IPS-18a (cell line): ENCODE results near the gene YDJC.

Experiments
- H3K27ac ChIP-seq: one replicate; pipeline ENCODE4 v1.5.1; 2013; ENCODE audit warnings: low read length
- H3K27me3 ChIP-seq: one replicate; pipeline ENCODE4 v1.6.1; 2013; ENCODE audit warnings: mild to moderate bottlenecking, low read length; ENCODE audit not compliant: control insufficient read depth, insufficient read depth
- H3K36me3 ChIP-seq: one replicate; pipeline ENCODE4 v1.6.1; 2013; ENCODE audit warnings: low read depth, low read length; ENCODE audit not compliant: control insufficient read depth
- H3K4me1 ChIP-seq: one replicate; pipeline ENCODE4 v1.6.1; 2013; ENCODE audit warnings: low read depth, low read length; ENCODE audit not compliant: control insufficient read depth
- H3K4me3 ChIP-seq: one replicate; pipeline ENCODE4 v1.5.1; 2013; ENCODE audit warnings: low read length
- H3K9ac ChIP-seq: one replicate; pipeline ENCODE4 v1.6.1; 2013; ENCODE audit warnings: mild to moderate bottlenecking, low read length, moderate library complexity
- H3K9me3 ChIP-seq: one replicate; pipeline ENCODE4 v1.6.1; 2013; ENCODE audit warnings: low read depth, low read length; ENCODE audit not compliant: control insufficient read depth

The YDJC gene

DNA sequence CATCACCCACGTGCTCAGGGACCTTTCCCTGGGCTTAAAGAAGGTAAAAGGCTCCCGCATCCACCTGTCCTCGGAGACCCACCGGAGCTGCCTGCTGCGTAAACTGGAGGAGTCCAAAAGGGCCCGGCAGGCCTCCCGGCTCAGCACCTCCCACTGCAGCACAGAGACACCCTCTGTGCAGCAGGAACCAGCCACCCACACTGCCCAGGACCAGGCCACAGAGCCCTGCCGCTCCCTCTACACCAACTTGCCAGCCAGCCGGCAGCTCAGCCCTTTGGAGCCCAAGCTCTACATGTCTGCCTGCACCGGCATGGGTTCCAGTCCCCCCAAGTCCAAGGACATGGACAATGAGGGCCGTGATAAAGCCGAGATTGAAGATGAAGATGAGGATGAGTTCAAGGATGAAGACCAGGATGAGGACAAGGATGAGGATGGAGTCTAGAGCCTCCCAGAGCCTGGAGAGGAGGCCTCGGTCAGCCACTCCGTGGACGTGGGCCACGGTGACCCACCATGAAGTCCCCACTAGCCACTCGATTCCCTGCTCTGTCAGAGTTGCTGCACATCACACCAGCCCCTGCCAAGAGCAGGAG, 6.9 kb upstream of the YDJC start:
- H3K4me1 ChIP-seq = peaks cover 4% of the 10 kb centered on the region
- H3K36me3 ChIP-seq = no peaks in the 10 kb centered on the region
- H3K9ac ChIP-seq = no peak overlapping the region
- no peak overlapping the region for H3K4me3 ChIP-seq
- H3K9me3 ChIP-seq = no peaks in the 10 kb centered on the region
- no peak overlapping the region for H3K27ac ChIP-seq
- peaks cover 10% of the 10 kb centered on the region for H3K27me3 ChIP-seq

DNA sequence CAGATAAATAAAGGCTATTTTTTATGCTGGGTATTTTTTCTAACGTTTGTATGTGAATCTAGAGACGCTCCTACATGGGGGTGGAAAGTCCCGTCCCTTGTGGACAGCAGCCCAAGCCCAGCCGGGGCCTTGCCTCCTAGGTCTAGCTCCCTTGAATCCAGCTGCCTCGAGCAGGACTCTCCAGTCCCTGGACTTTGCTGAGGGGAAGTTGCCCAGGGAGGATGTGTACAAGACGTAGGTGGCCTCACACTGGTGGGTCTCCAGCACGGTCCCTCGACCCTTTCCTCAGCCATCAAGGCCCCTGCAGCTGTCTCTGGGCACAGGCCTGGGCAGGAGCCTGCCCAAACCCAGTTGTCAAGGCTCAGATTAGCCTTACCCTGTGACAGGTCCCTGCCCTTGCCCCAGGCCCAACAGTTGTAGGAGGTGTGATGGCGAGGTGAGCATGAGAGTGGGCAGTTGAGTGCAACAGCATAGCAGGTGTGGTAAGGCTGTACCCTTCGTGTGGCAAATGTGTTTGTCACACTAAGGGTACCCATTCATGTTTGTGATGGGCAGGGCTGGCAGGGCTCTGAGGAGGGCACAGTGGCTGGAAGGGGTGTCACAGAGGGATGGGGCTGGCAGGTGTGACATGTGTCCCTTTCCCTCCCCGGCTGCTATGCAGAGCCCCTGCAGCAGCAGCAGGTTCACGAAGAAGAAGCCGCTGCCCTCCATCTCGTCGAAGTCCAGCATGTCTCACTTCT, 6.1 kb upstream of the YDJC start:
- H3K27ac ChIP-seq = no peak overlapping the region
- no peak overlapping the region for H3K9ac ChIP-seq
- peaks cover 2% of the 10 kb centered on the region for H3K4me1 ChIP-seq
- H3K4me3 ChIP-seq = no peak overlapping the region
- H3K27me3 ChIP-seq = peaks cover 5% of the 10 kb centered on the region
- H3K9me3 ChIP-seq = no peaks in the 10 kb centered on the region
- no peaks in the 10 kb centered on the region for H3K36me3 ChIP-seq

DNA sequence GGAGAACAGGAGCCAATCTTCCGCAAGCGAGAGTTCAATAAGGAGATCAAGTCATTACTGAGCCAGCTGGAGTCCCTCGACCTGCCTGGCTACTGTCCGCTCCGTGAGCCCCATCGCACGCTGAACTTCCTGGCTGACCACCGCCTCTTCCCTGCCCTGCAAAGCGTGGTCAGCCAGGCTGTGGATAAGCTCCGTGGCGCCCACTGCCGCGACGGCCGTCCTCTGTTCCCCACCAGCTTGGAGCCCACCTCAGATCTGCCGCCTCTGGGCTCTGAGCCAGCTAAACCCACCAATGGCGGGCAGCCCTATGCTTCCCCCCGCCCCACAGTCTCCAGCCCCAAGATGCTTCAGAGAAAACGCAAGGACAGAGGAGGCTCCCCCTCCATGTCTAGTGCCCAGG, 5.0 kb upstream of the YDJC start:
- Histone ChIP-seq H3K36me3 (no peaks in the 10 kb centered on the region), H3K9me3 (no peaks in the 10 kb centered on the region), H3K4me1 (no peaks in the 10 kb centered on the region)

GRCh38 chr22:21634081-21634480, 4.3 kb upstream of the YDJC start:
- no peak overlapping the region for H3K9ac ChIP-seq

More for the DNA sequence above, 5.0 kb upstream of the YDJC start:
- Histone ChIP-seq H3K27ac (no peak overlapping the region), H3K9ac (no peak overlapping the region), H3K27me3 (no peaks in the 10 kb centered on the region), H3K4me3 (no peak overlapping the region)

GRCh38 chr22:21633481-21633880, 3.7 kb upstream of the YDJC start:
- no peak overlapping the region for H3K9ac ChIP-seq
- H3K36me3 ChIP-seq = no peaks in the 10 kb centered on the region
- H3K4me1 ChIP-seq = no peaks in the 10 kb centered on the region
- H3K27me3 ChIP-seq = no peaks in the 10 kb centered on the region
- no peaks in the 10 kb centered on the region for H3K9me3 ChIP-seq
- H3K4me3 ChIP-seq = no peak overlapping the region
- H3K27ac ChIP-seq = no peak overlapping the region

More at GRCh38 chr22:21634081-21634480, 4.3 kb upstream of the YDJC start:
- H3K27me3 ChIP-seq = no peaks in the 10 kb centered on the region
- H3K9me3 ChIP-seq = no peaks in the 10 kb centered on the region
- no peak overlapping the region for H3K27ac ChIP-seq
- H3K4me3 ChIP-seq = no peak overlapping the region
- no peaks in the 10 kb centered on the region for H3K36me3 ChIP-seq
- no peaks in the 10 kb centered on the region for H3K4me1 ChIP-seq

- H3K4me1 ChIP-seq = no peaks in the 10 kb centered on the region
- no peak overlapping the region for H3K4me3 ChIP-seq
- H3K36me3 ChIP-seq = peaks cover 4% of the 10 kb centered on the region
- H3K9me3 ChIP-seq = no peaks in the 10 kb centered on the region
- no peaks in the 10 kb centered on the region for H3K27me3 ChIP-seq
- H3K9ac ChIP-seq = no peak overlapping the region
- no peak overlapping the region for H3K27ac ChIP-seq
Measured at GRCh38 chr22:21632931-21633330, 3.1 kb upstream of the YDJC start.

GRCh38 chr22:21632237-21632895, 2.5 kb upstream of the YDJC start, which contains the start of gene CCDC116:
Gene CCDC116 (plus strand): TSS chr22:21632760. CDS start chr22:21633182, 422 bp downstream.
- Histone ChIP-seq H3K36me3 (peaks cover 4% of the 10 kb centered on the region), H3K27ac (no peak within 1 kb of the TSS), H3K9me3 (no peaks in the 10 kb centered on the region), H3K4me1 (no peaks in the 10 kb centered on the region), H3K9ac (no peak within 1 kb of the TSS), H3K27me3 (no peaks in the 10 kb centered on the region), H3K4me3 (no peak within 1 kb of the TSS)

GRCh38 chr22:21631025-21631424, 1.2 kb upstream of the YDJC start:
- Histone ChIP-seq H3K9ac (no peak overlapping the region), H3K4me1 (no peaks in the 10 kb centered on the region)

DNA sequence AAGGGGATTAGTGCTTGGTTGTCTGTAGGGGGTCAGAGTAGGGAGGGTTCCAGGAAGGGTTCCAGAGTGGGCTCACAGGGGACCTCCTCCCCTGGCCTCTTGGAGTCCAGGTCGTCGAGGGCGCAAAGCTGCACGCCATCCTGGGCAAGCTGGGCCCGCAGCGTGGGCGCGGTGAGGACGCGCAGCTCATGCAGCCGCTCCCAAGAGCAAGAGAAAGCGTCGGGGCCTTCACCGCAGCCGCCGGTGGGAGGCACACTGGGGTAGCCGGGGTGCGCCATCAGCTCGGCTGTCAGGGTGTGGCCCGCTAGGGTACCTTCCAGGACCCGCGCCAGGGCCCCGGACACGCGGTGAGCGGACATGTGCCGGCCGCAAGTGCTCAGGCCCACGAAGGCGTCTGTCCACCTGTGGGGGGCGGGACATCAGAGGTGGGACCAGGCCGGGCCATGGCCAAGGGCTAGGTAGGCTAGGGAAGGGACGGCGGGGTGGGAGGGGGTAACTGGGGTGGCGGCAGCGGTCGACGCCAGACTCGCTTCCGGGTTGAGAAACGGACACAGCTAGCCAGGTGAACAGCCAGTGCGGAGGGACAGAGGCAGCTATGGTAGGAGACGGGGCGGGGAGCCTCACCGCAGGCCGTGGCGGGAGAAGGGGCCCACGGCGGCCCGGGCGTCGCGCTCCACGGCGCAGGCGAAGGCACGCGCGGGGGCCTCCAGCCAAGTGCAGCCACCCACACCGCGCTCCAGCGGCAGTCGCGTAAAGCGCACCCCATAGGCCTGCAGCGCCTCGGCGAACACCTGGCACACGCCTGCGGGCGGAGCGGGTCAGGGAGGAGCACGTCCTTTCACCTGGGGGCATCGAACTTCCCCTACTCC, 1.2 kb downstream of the YDJC start:
- Histone ChIP-seq H3K4me3 (peak overlapping the region; percentile 91), H3K36me3 (peaks cover 4% of the 10 kb centered on the region), H3K27me3 (no peaks in the 10 kb centered on the region), H3K4me1 (no peaks in the 10 kb centered on the region), H3K27ac (no peak overlapping the region), H3K9me3 (no peaks in the 10 kb centered on the region), H3K9ac (peak overlapping the region; percentile 95)

More at GRCh38 chr22:21631025-21631424, 1.2 kb upstream of the YDJC start:
- Histone ChIP-seq H3K27me3 (no peaks in the 10 kb centered on the region), H3K4me3 (no peak overlapping the region), H3K9me3 (no peaks in the 10 kb centered on the region), H3K27ac (no peak overlapping the region), H3K36me3 (peaks cover 4% of the 10 kb centered on the region)

DNA sequence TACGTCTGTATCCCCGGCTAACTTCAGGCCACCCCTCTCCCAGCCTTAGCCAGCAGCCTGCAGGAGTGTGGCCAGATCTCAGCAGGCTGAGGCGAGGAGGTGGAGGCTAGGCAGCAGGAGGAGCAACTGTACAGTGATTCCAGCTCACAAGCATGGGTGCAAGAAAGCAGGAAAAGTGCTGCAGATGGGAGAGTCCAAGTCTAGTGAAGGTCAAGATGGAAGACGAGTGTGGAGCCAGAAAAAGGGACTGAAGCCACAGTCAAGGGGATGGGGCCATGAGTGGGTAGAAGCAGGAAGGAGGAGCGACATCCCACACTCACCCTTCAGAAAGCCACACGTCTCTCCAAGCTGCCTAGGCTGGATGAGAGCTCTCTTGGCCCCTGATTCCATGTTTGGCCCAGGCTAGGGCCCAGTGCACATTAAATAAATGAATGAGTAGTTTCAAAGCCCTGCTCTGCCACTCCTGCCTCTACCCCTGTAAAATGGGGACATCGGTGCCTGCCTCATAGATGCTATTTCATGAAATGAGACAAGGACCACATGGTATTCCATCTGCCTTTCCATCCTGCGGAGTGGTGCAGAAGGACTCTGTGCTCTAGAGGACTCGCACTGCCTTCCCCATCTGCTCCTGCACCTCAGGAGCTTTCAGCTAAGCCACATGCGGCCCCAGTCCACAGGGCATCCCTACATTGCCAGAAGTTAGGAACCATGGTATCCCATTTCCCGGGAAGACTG, 2.9 kb downstream of the YDJC start:
- Histone ChIP-seq H3K9me3 (no peaks in the 10 kb centered on the region), H3K4me3 (no peak overlapping the region), H3K27me3 (no peaks in the 10 kb centered on the region), H3K9ac (no peak overlapping the region), H3K36me3 (peaks cover 12% of the 10 kb centered on the region), H3K27ac (no peak overlapping the region), H3K4me1 (no peaks in the 10 kb centered on the region)
